Activated naive CD8-positive, alpha-beta T cell treated with anti-CD3 and anti-CD28 coated beads for 36 hours (primary cell): ENCODE results near the gene ERC2. TPM values are rescaled to one million over a fixed set of nuclear protein-coding genes. Genes with fewer than 3 reads are reported as not detected.

ENCODE experiments used
- DNase-seq: peaks from one replicate; pipeline ENCODE4 v3.0.0; 2021
- H3K27ac Mint-ChIP-seq: one replicate; pipeline ENCODE4 v1.8.0; 2022; ENCODE audit warnings: mild to moderate bottlenecking, moderate library complexity, mixed read lengths
- H3K27me3 Mint-ChIP-seq: one replicate; pipeline ENCODE4 v1.8.0; 2022; ENCODE audit warnings: mild to moderate bottlenecking, mixed read lengths
- H3K36me3 Mint-ChIP-seq: one replicate; pipeline ENCODE4 v1.8.0; 2021; ENCODE audit warnings: mild to moderate bottlenecking, mixed read lengths
- H3K4me1 Mint-ChIP-seq: one replicate; pipeline ENCODE4 v1.8.0; 2021; ENCODE audit warnings: mixed read lengths
- H3K4me3 Mint-ChIP-seq: one replicate; pipeline ENCODE4 v1.8.0; 2022; ENCODE audit warnings: mild to moderate bottlenecking, moderate library complexity, mixed read lengths
- H3K9me3 Mint-ChIP-seq: one replicate; pipeline ENCODE4 v1.8.0; 2022; ENCODE audit warnings: mixed read lengths
- total RNA-seq, 2 experiments: library from RNA; stranded (reverse); gene quantifications; one replicate each; pipeline ENCODE4 v1.2.3, GENCODE V29; 2021

The ERC2 gene
- total RNA-seq, 2 experiments from 2014 or later = not detected

GRCh38 chr3:55645422-55645821 lies 822.8 kb downstream of the ERC2 start:
- Mint-ChIP-seq H3K36me3 (no peaks in the 10 kb centered on the region), H3K27ac (no peak overlapping the region), H3K9me3 (no peaks in the 10 kb centered on the region), H3K27me3 (peaks cover 3% of the 10 kb centered on the region), H3K4me1 (no peaks in the 10 kb centered on the region), H3K4me3 (no peak overlapping the region)
- DNase-seq = no peak

- Mint-ChIP-seq H3K36me3 (no peaks in the 10 kb centered on the region), H3K27ac (no peak overlapping the region), H3K4me3 (no peak overlapping the region), H3K9me3 (no peaks in the 10 kb centered on the region), H3K4me1 (no peaks in the 10 kb centered on the region), H3K27me3 (peaks cover 3% of the 10 kb centered on the region)
- DNase-seq = no peak
Observed at GRCh38 chr3:55643283-55643682, 825.0 kb downstream of the ERC2 start.

GRCh38 chr3:55641964-55642363 lies 826.3 kb downstream of the ERC2 start:
- H3K9me3 Mint-ChIP-seq = no peaks in the 10 kb centered on the region
- no peak overlapping the region for H3K4me3 Mint-ChIP-seq
- H3K27me3 Mint-ChIP-seq = peaks cover 3% of the 10 kb centered on the region
- H3K27ac Mint-ChIP-seq = no peak overlapping the region
- DNase-seq = no peak
- no peaks in the 10 kb centered on the region for H3K4me1 Mint-ChIP-seq
- no peaks in the 10 kb centered on the region for H3K36me3 Mint-ChIP-seq

GRCh38 chr3:55639896-55640765 lies 828.1 kb downstream of the ERC2 start:
- no peaks in the 10 kb centered on the region for H3K36me3 Mint-ChIP-seq
- no peaks in the 10 kb centered on the region for H3K9me3 Mint-ChIP-seq
- H3K4me1 Mint-ChIP-seq = no peaks in the 10 kb centered on the region
- peaks cover 3% of the 10 kb centered on the region for H3K27me3 Mint-ChIP-seq
- no peak overlapping the region for H3K4me3 Mint-ChIP-seq
- DNase-seq = no peak
- H3K27ac Mint-ChIP-seq = no peak overlapping the region

- no peak for DNase-seq
- H3K27ac Mint-ChIP-seq = no peak overlapping the region
- no peak overlapping the region for H3K4me3 Mint-ChIP-seq
- peaks cover 3% of the 10 kb centered on the region for H3K27me3 Mint-ChIP-seq
- no peaks in the 10 kb centered on the region for H3K4me1 Mint-ChIP-seq
- no peaks in the 10 kb centered on the region for H3K9me3 Mint-ChIP-seq
- H3K36me3 Mint-ChIP-seq = no peaks in the 10 kb centered on the region
Observed at GRCh38 chr3:55639143-55639542, 829.1 kb downstream of the ERC2 start.

- no peak for DNase-seq
- no peak overlapping the region for H3K4me3 Mint-ChIP-seq
- H3K4me1 Mint-ChIP-seq = no peaks in the 10 kb centered on the region
- no peaks in the 10 kb centered on the region for H3K9me3 Mint-ChIP-seq
- no peaks in the 10 kb centered on the region for H3K36me3 Mint-ChIP-seq
- H3K27me3 Mint-ChIP-seq = no peaks in the 10 kb centered on the region
- H3K27ac Mint-ChIP-seq = no peak overlapping the region
Observed at GRCh38 chr3:55637906-55638638, 830.2 kb downstream of the ERC2 start.

- no peak overlapping the region for H3K4me3 Mint-ChIP-seq
- H3K27me3 Mint-ChIP-seq = no peaks in the 10 kb centered on the region
- DNase-seq = no peak
- H3K36me3 Mint-ChIP-seq = no peaks in the 10 kb centered on the region
- no peaks in the 10 kb centered on the region for H3K4me1 Mint-ChIP-seq
- no peak overlapping the region for H3K27ac Mint-ChIP-seq
- no peaks in the 10 kb centered on the region for H3K9me3 Mint-ChIP-seq
Observed at GRCh38 chr3:55636300-55637195, 831.7 kb downstream of the ERC2 start.

- no peak overlapping the region for H3K4me3 Mint-ChIP-seq
- no peaks in the 10 kb centered on the region for H3K36me3 Mint-ChIP-seq
- H3K9me3 Mint-ChIP-seq = no peaks in the 10 kb centered on the region
- no peak overlapping the region for H3K27ac Mint-ChIP-seq
- no peaks in the 10 kb centered on the region for H3K4me1 Mint-ChIP-seq
- H3K27me3 Mint-ChIP-seq = no peaks in the 10 kb centered on the region
- DNase-seq = no peak
Observed at GRCh38 chr3:55634345-55634744, 833.9 kb downstream of the ERC2 start.

- no peaks in the 10 kb centered on the region for H3K9me3 Mint-ChIP-seq
- no peaks in the 10 kb centered on the region for H3K36me3 Mint-ChIP-seq
Observed at GRCh38 chr3:55633333-55633732, 834.9 kb downstream of the ERC2 start.

GRCh38 chr3:55631766-55632331 lies 836.4 kb downstream of the ERC2 start:
- Mint-ChIP-seq H3K4me3 (no peak overlapping the region), H3K36me3 (no peaks in the 10 kb centered on the region), H3K27me3 (no peaks in the 10 kb centered on the region), H3K9me3 (no peaks in the 10 kb centered on the region), H3K4me1 (no peaks in the 10 kb centered on the region), H3K27ac (no peak overlapping the region)
- no peak for DNase-seq

More at GRCh38 chr3:55633333-55633732, 834.9 kb downstream of the ERC2 start:
- H3K27ac Mint-ChIP-seq = no peak overlapping the region
- DNase-seq = no peak
- H3K4me1 Mint-ChIP-seq = no peaks in the 10 kb centered on the region
- no peak overlapping the region for H3K4me3 Mint-ChIP-seq
- H3K27me3 Mint-ChIP-seq = no peaks in the 10 kb centered on the region

GRCh38 chr3:55630921-55631299 lies 837.4 kb downstream of the ERC2 start:
- no peaks in the 10 kb centered on the region for H3K9me3 Mint-ChIP-seq
- no peak for DNase-seq

GRCh38 chr3:55630280-55630920 lies 837.9 kb downstream of the ERC2 start:
- Mint-ChIP-seq H3K27ac (no peak overlapping the region), H3K36me3 (no peaks in the 10 kb centered on the region), H3K9me3 (no peaks in the 10 kb centered on the region), H3K27me3 (no peaks in the 10 kb centered on the region), H3K4me1 (no peaks in the 10 kb centered on the region), H3K4me3 (no peak overlapping the region)
- DNase-seq = no peak

More at GRCh38 chr3:55630921-55631299, 837.4 kb downstream of the ERC2 start:
- Mint-ChIP-seq H3K36me3 (no peaks in the 10 kb centered on the region), H3K4me1 (no peaks in the 10 kb centered on the region), H3K4me3 (no peak overlapping the region), H3K27me3 (no peaks in the 10 kb centered on the region), H3K27ac (no peak overlapping the region)

GRCh38 chr3:55629432-55629831 lies 838.8 kb downstream of the ERC2 start:
- no peaks in the 10 kb centered on the region for H3K9me3 Mint-ChIP-seq
- no peak overlapping the region for H3K27ac Mint-ChIP-seq
- H3K27me3 Mint-ChIP-seq = peaks cover under 1% of the 10 kb centered on the region
- no peak overlapping the region for H3K4me3 Mint-ChIP-seq
- DNase-seq = no peak
- no peaks in the 10 kb centered on the region for H3K36me3 Mint-ChIP-seq
- no peaks in the 10 kb centered on the region for H3K4me1 Mint-ChIP-seq

- Mint-ChIP-seq H3K4me3 (no peak overlapping the region), H3K27me3 (peaks cover 8% of the 10 kb centered on the region), H3K4me1 (no peaks in the 10 kb centered on the region), H3K36me3 (no peaks in the 10 kb centered on the region), H3K27ac (no peak overlapping the region), H3K9me3 (no peaks in the 10 kb centered on the region)
- DNase-seq = no peak
Observed at GRCh38 chr3:55626279-55626665, 842.0 kb downstream of the ERC2 start.
